DMS53 treated with DMSO at 0.1 percent for 48 hours (cell line): Measurements from ENCODE around the gene ZNF619.
"Not testable (repeated sequence)": the region's sequence is repeated elsewhere in the genome, so short reads cannot be mapped to it uniquely, and the experiment has no call there.

Experiments used
- DNase-seq: peaks from one replicate; lab custom pipeline; 2025; ENCODE audit not compliant: unreplicated experiment; lab: John Stamatoyannopoulos, UW

Gene ZNF619

GRCh38 chr3:40476478-40477470, at the start of gene ZNF619:
Gene ZNF619, plus strand, starts transcription at chr3:40477122. Its CDS starts 858 bp downstream, at chr3:40477980.
- peak; percentile 8 for DNase-seq

- DNase-seq = no peak
Measured at GRCh38 chr3:40432793-40433192, 44.1 kb upstream of the ZNF619 start.

GRCh38 chr3:40437889-40438288, 39.0 kb upstream of the ZNF619 start:
- DNase-seq = no peak

- no peak for DNase-seq
Measured at GRCh38 chr3:40445062-40445461, 31.9 kb upstream of the ZNF619 start.

- no peak for DNase-seq
Measured at GRCh38 chr3:40445880-40446279, 31.0 kb upstream of the ZNF619 start.

- DNase-seq = no peak
Measured at GRCh38 chr3:40450438-40450837, 26.5 kb upstream of the ZNF619 start.

- DNase-seq = no peak
Measured at GRCh38 chr3:40451551-40451950, 25.4 kb upstream of the ZNF619 start.

GRCh38 chr3:40452057-40452456, 24.9 kb upstream of the ZNF619 start:
- no peak for DNase-seq

- DNase-seq = no peak
Measured at GRCh38 chr3:40452562-40452875, 24.4 kb upstream of the ZNF619 start.

GRCh38 chr3:40452876-40453730, 23.8 kb upstream of the ZNF619 start:
- DNase-seq = peak; percentile 82

GRCh38 chr3:40453933-40454332, 23.0 kb upstream of the ZNF619 start:
- no peak for DNase-seq

- DNase-seq = no peak
Measured at GRCh38 chr3:40455328-40455727, 21.6 kb upstream of the ZNF619 start.

- DNase-seq = no peak
Measured at GRCh38 chr3:40456279-40456939, 20.5 kb upstream of the ZNF619 start.

GRCh38 chr3:40456940-40457823, 19.7 kb upstream of the ZNF619 start, which contains the start of gene RPL14:
Gene RPL14, plus strand, starts transcription at chr3:40457339. Its CDS starts 133 bp downstream, at chr3:40457472.
- DNase-seq = peak; percentile 34

GRCh38 chr3:40458473-40458872, 18.4 kb upstream of the ZNF619 start:
- DNase-seq = no peak

- DNase-seq = not testable (repeated sequence)
Measured at GRCh38 chr3:40460481-40460880, 16.4 kb upstream of the ZNF619 start.

GRCh38 chr3:40461161-40461560, 15.8 kb upstream of the ZNF619 start:
- no peak for DNase-seq

- DNase-seq = not testable (repeated sequence)
Measured at GRCh38 chr3:40462838-40463237, 14.1 kb upstream of the ZNF619 start.

GRCh38 chr3:40463579-40463978, 13.3 kb upstream of the ZNF619 start:
- DNase-seq = no peak
